GM12878 (cell line): Measurements from ENCODE around the gene TMEM250. TPM values are rescaled to one million over a fixed set of nuclear protein-coding genes. Genes with fewer than 3 reads are reported as not detected.

Experiments used
- ATAC-seq: fragments of 200-7000 bp; cut with Tn5 transposase; 3 replicates; pipeline ENCODE4 v1.9.1; 2020; ENCODE audit warnings: mild to moderate bottlenecking, moderate library complexity
- BruUV-seq: library from RNA; stranded (reverse); fragments of 400-500 nt; replicated peaks from 2 replicates; lab custom pipeline; 2021; lab: Mats Ljungman, UMichigan
- CTCF ChIA-PET: fragments of 300-600 bp; sonication (Branson Sonifier 250); formaldehyde crosslinking; extraction: SDS; loops from one replicate; lab custom pipeline; 2021; ENCODE audit warnings: inconsistent platforms; lab: Yijun Ruan, JAX
- POLR2A ChIA-PET: fragments of 350-600 bp; formaldehyde crosslinking; extraction: SDS; loops from one replicate; lab custom pipeline; 2021; ENCODE audit warnings: inconsistent platforms; lab: Charles Lee
- RAD21 ChIA-PET: fragments of 300-600 bp; sonication (Branson Sonifier 250); formaldehyde crosslinking; loops from one replicate; lab custom pipeline; 2023; ENCODE audit warnings: antibody characterized with exemption; ENCODE audit not compliant: unreplicated experiment; lab: Charles Lee
- SMC1A ChIA-PET: fragments of 300-600 bp; sonication (Branson Sonifier 250); formaldehyde crosslinking; loops from one replicate; lab custom pipeline; 2023; ENCODE audit not compliant: unreplicated experiment, uncharacterized antibody; lab: Charles Lee
- DNase-seq: peaks from one replicate; pipeline ENCODE4 v3.0.0-alpha.2; 2011; ENCODE audit warnings: low read depth, low spot score
- FAIRE-seq: peaks from 3 replicates; lab custom pipeline; 2011; peaks lifted over from hg19 to GRCh38; lab: Jason Lieb, UNC
- H2AFZ ChIP-seq: 2 replicates; pipeline ENCODE4 v1.6.0; 2011; ENCODE audit warnings: low read depth, low read length, control low read depth; ENCODE audit not compliant: control insufficient read depth
- H3K27ac ChIP-seq: 2 replicates; pipeline ENCODE4 v1.5.1; 2011; ENCODE audit warnings: control low read depth; ENCODE audit not compliant: control insufficient read depth, insufficient read depth
- H3K27me3 ChIP-seq, 2 experiments: replicated peaks in 1 of 2; 2 replicates each; pipeline versions ENCODE4 v1.6.0 to v1.6.1; 2011; ENCODE audit warnings: low read length in 1 of 2; ENCODE audit not compliant: control insufficient read depth in 2 of 2, insufficient read depth in 2 of 2
- H3K36me3 ChIP-seq, 2 experiments: 2 replicates each; pipeline ENCODE4 v1.5.1; 2011; ENCODE audit warnings: low read length in 1 of 2; ENCODE audit not compliant: control insufficient read depth in 2 of 2, insufficient read depth in 2 of 2
- H3K4me1 ChIP-seq: 2 replicates; pipeline ENCODE4 v1.6.1; 2011; ENCODE audit warnings: mild to moderate bottlenecking, low read length, moderate library complexity, mixed read lengths; ENCODE audit not compliant: control insufficient read depth, insufficient read depth
- H3K4me2 ChIP-seq: 2 replicates; pipeline ENCODE4 v1.6.0; 2011; ENCODE audit warnings: control low read depth; ENCODE audit not compliant: control insufficient read depth, insufficient read depth
- H3K4me3 ChIP-seq: fragments of 200-600 bp; sonication (generic); 2 replicates; pipeline ENCODE4 v1.5.1; 2016
- H3K79me2 ChIP-seq: 2 replicates; pipeline ENCODE4 v1.6.0; 2011; ENCODE audit warnings: low read length; ENCODE audit not compliant: control insufficient read depth, insufficient read depth
- H3K9ac ChIP-seq: 2 replicates; pipeline ENCODE4 v1.8.0; 2011; ENCODE audit warnings: low read length, control low read depth, mixed read lengths; ENCODE audit not compliant: control insufficient read depth, insufficient read depth
- H3K9me3 ChIP-seq: replicated peaks from 3 replicates; pipeline ENCODE4 v1.5.1; 2011; ENCODE audit warnings: mild to moderate bottlenecking, low read length; ENCODE audit not compliant: control insufficient read depth, insufficient read depth
- H4K20me1 ChIP-seq: 2 replicates; pipeline ENCODE4 v1.6.0; 2011; ENCODE audit not compliant: control insufficient read depth, insufficient read depth
- CEBPZ ChIP-seq: fragments of 150-350 bp; IDR thresholded peaks from 2 replicates; pipeline ENCODE4 v1.6.1; 2016; ENCODE audit warnings: low read depth, low read length
- CHD2 ChIP-seq: IDR thresholded peaks from 2 replicates; pipeline ENCODE4 v1.6.1; 2011; ENCODE audit warnings: low read depth, low read length, improper control_type of control experiment, borderline replicate concordance
- E2F8 ChIP-seq: fragments of 450-650 bp; IDR thresholded peaks from 2 replicates; pipeline ENCODE4 v1.6.1; 2018; ENCODE audit warnings: mild to moderate bottlenecking, low read depth, moderate library complexity; ENCODE audit not compliant: partially characterized antibody
- EZH2 ChIP-seq: IDR thresholded peaks from 2 replicates; pipeline ENCODE4 v1.6.1; 2012; ENCODE audit warnings: low read depth, mild to moderate bottlenecking, control low read depth, inconsistent platforms, low read length, borderline replicate concordance; ENCODE audit not compliant: control insufficient read depth
- FOXM1 ChIP-seq: IDR thresholded peaks from 2 replicates; pipeline ENCODE4 v1.6.1; 2012; ENCODE audit warnings: low read depth, mild to moderate bottlenecking, inconsistent platforms, low read length, moderate library complexity
- MAX ChIP-seq: IDR thresholded peaks from 2 replicates; pipeline ENCODE4 v1.6.1; 2012; ENCODE audit warnings: low read depth, low read length, improper control_type of control experiment
- NFIC ChIP-seq: IDR thresholded peaks from 2 replicates; pipeline ENCODE4 v1.6.1; 2012; ENCODE audit warnings: low read depth, mild to moderate bottlenecking, inconsistent platforms, low read length, moderate library complexity
- NFYA ChIP-seq: IDR thresholded peaks from 2 replicates; pipeline ENCODE4 v1.6.1; 2011; ENCODE audit warnings: low read depth, mild to moderate bottlenecking, low read length, improper control_type of control experiment, borderline replicate concordance
- POLR2AphosphoS5 ChIP-seq: IDR thresholded peaks from 2 replicates; pipeline ENCODE4 v1.6.1; 2011; ENCODE audit warnings: mild to moderate bottlenecking, low read length, inconsistent platforms
- SMARCA5 ChIP-seq: fragments of 450-650 bp; IDR thresholded peaks from 2 replicates; pipeline ENCODE4 v1.6.1; 2017; ENCODE audit warnings: mild to moderate bottlenecking
- SUPT20H ChIP-seq: IDR thresholded peaks from 2 replicates; pipeline ENCODE4 v1.6.1; 2011; ENCODE audit warnings: low read depth, mild to moderate bottlenecking, low read length, moderate library complexity, borderline replicate concordance; ENCODE audit not compliant: control insufficient read depth
- TAF1 ChIP-seq: IDR thresholded peaks from 2 replicates; pipeline ENCODE4 v1.6.1; 2011; ENCODE audit warnings: mild to moderate bottlenecking, low read depth, low read length, borderline replicate concordance
- TCF7 ChIP-seq: IDR thresholded peaks from 2 replicates; pipeline ENCODE4 v1.6.1; 2014; ENCODE audit warnings: antibody characterized with exemption, borderline replicate concordance
- ZSCAN29 ChIP-seq: fragments of 450-650 bp; IDR thresholded peaks from 2 replicates; pipeline ENCODE4 v1.6.1; 2017; ENCODE audit warnings: mild to moderate bottlenecking, moderate library complexity
- WGBS: methylation state at CpG from one replicate; pipeline ENCODE4 v1.1.6; 2016; ENCODE audit warnings: low lambda C conversion rate; ENCODE audit not compliant: insufficient replicate concordance, insufficient coverage; ENCODE audit errors: missing lambda C conversion rate; 5-methylcytosine and 5-hydroxymethylcytosine counted together
- in situ Hi-C: fragments of 300-500 bp; cut with MboI; formaldehyde crosslinking; loops from 9 replicates; pipeline ENCODE4 v1.14.3; 2018; ENCODE audit warnings: mixed read lengths
- intact Hi-C: fragments of 100-400 bp; cut with micrococcal nuclease; formaldehyde crosslinking; loops from one replicate; pipeline ENCODE4 v1.14.2; 2022; ENCODE audit not compliant: unreplicated experiment
- polyA plus RNA-seq, 11 experiments: library from polyadenylated mRNA; depleted of rRNA in 4 of 11; unstranded in 6 of 11; stranded (reverse) in 5 of 11; fragments of >200 nt; fragmentation: Nextera tagmentation in 4 of 11; fragmentation: Illumina TruSeq in 1 of 11; extraction: Ambion mirVana in 4 of 11; extraction: Trizol in 1 of 11; gene quantifications; 1 replicate in 1 of 11; 2 replicates in 10 of 11; pipeline versions ENCODE4 v1.2.1 to v1.2.3, GENCODE V29; 2011 to 2016; ENCODE audit warnings: inconsistent platforms in 2 of 11, missing spikeins in 2 of 11, low read depth in 1 of 11
- total RNA-seq, 4 experiments: library from RNA; depleted of rRNA in 3 of 4; stranded (reverse); fragments of >200 nt in 3 of 4; fragmentation: Illumina TruSeq in 1 of 4; extraction: Trizol in 1 of 4; gene quantifications; 2 replicates each; pipeline versions ENCODE4 v1.2.1 to v1.2.3, GENCODE V29; 2013 to 2021

Gene TMEM250
- total and polyA plus RNA-seq, 10 of the 15 experiments (the other 5 are each of a cell fraction or from before 2014, with no cell fraction given), result 0.39 to 39.9 (median 8.5) TPM

- 9% methylated on average over 41 of the region's 143 CpGs for WGBS
- ChIA-PET POLR2A (interaction anchor here (1.5 to 4.9 kb wide), 4 partner anchors 11 to 23 kb away, joined by 3 to 28 read pairs (median 16); no protein-coding TSS in a partner anchor), SMC1A (interaction anchor here (2.7 to 4.1 kb wide), 2 partner anchors 11 to 15 kb away, joined by 9 to 19 read pairs; no protein-coding TSS in a partner anchor), CTCF (interaction anchor here (1.4 to 1.9 kb wide), 4 partner anchors 10 to 28 kb away, joined by 3 to 7 read pairs (median 4); no protein-coding TSS in a partner anchor), RAD21 (interaction anchor here (0.5 to 6.9 kb wide), 3 partner anchors 13 to 72 kb away, joined by 3 to 52 read pairs (median 7); no protein-coding TSS in a partner anchor)
- Histone ChIP-seq H4K20me1 (no peaks in the 10 kb centered on the region), H3K4me3 (peak within 1 kb of the TSS; percentile 63), H2AFZ (peak within 1 kb of the TSS; percentile 25), H3K79me2 (peaks cover 6% of the 10 kb centered on the region), H3K4me1 (peaks cover 3% of the 10 kb centered on the region), H3K27ac (peak within 1 kb of the TSS; percentile 61; the same call in 1 of the 2 replicates), H3K4me2 (peak within 1 kb of the TSS; percentile 71), H3K9me3 (no peaks in the 10 kb centered on the region), H3K27me3 (no peaks in the 10 kb centered on the region), H3K36me3 (no peaks in the 10 kb centered on the region), H3K9ac (peak within 1 kb of the TSS; percentile 53)
- FAIRE-seq (no peak), ATAC-seq (peak; percentile 44), DNase-seq (no peak)
- BruUV-seq, result no TSS peak
- in situ Hi-C loops, result no loop called here
- intact Hi-C loops, result no loop called here
- TF ChIP-seq SMARCA5 (peak; percentile 60; the same call in 1 of the 2 replicates), NFYA (no peak), NFIC (no peak), CHD2 (no peak), TCF7 (no peak), TAF1 (no peak), E2F8 (no peak), POLR2AphosphoS5 (no peak), ZSCAN29 (no peak), SUPT20H (no peak), FOXM1 (no peak), EZH2 (no peak), MAX (no peak), CEBPZ (no peak)
Observed at GRCh38 chr9:136095070-136096058, 23.3 kb downstream of the TMEM250 start, which contains the start of gene NACC2. NACC2 (minus strand) TSS chr9:136095289; CDS start chr9:136050521, 44,768 bp downstream.
